Measurements from ENCODE around the gene KRR1. TPM values are rescaled to one million over a fixed set of nuclear protein-coding genes. Genes with fewer than 3 reads are reported as not detected.

KRR1 gene
- polyA plus RNA-seq, 1 of the 3 experiments (the other 2 are of a cell fraction): 13.8 TPM

GRCh38 chr12:75539889-75540288, 28.5 kb upstream of the KRR1 start:
- no peaks in the 10 kb centered on the region; a peak in 1 of 4 replicates for H3K4me1 ChIP-seq (ENCODE audit: control insufficient read depth in 1 of 2, insufficient read depth in 2 of 2, low read depth in 1 of 2, low read length in 1 of 2)
- peaks cover 4% of the 10 kb centered on the region; the same call in 1 of the 2 replicates for H3K9me2 ChIP-seq
- no peaks in the 10 kb centered on the region for H3K27me3 ChIP-seq (ENCODE audit: insufficient read depth)
- ChIA-PET CTCF (interaction anchor here (2.6 kb wide), 1 partner anchor 13 kb away, joined by 7 read pairs; no protein-coding TSS in a partner anchor), POLR2A (no interaction called here)
- TF ChIP-seq IRF3 (IDR thresholded peaks at IDR 0.05; ENCODE audit: low read depth, low read length): no peak
- TF ChIP-seq EZH2phosphoT487 (IDR thresholded peaks at IDR 0.05; ENCODE audit: borderline replicate concordance, low read depth): no peak
- TF ChIP-seq EP300 (IDR thresholded peaks at IDR 0.05; ENCODE audit: borderline replicate concordance in 1 of 2, low read depth in 1 of 2, low read length in 1 of 2): no peak
- TF ChIP-seq REST (IDR thresholded peaks at IDR 0.05; ENCODE audit: low read depth, low read length): no peak
- no peak for TF ChIP-seq USF1 (IDR thresholded peaks at IDR 0.05; ENCODE audit: borderline replicate concordance, low read depth)
- no peak for TF ChIP-seq CHD2 (IDR thresholded peaks at IDR 0.05; ENCODE audit: low read length, partially characterized antibody)
- TF ChIP-seq CTCF (IDR thresholded peaks at IDR 0.05): no peak
- no peak for TF ChIP-seq MAX (IDR thresholded peaks at IDR 0.05; ENCODE audit: low read depth)
- TF ChIP-seq RCOR1 (IDR thresholded peaks at IDR 0.05; ENCODE audit: low read length): no peak
- no peak for TF ChIP-seq FOXJ3 (CRISPR knock-in tag; IDR thresholded peaks at IDR 0.05)
- TF ChIP-seq USF2 (IDR thresholded peaks at IDR 0.05; ENCODE audit: borderline replicate concordance, low read depth, low read length): no peak
- TF ChIP-seq RAD21 (IDR thresholded peaks at IDR 0.05; ENCODE audit: low read length): no peak
- no peak for TF ChIP-seq RFX5 (IDR thresholded peaks at IDR 0.05; ENCODE audit: low read length)
- H3K4me2 ChIP-seq: no peak overlapping the region
- no peak overlapping the region for H3K27ac ChIP-seq (ENCODE audit: low read depth in 2 of 2, low read length in 1 of 2)
- no peak overlapping the region for H3K4me3 ChIP-seq (ENCODE audit: low read depth in 2 of 2, low read length in 1 of 2)
- no peak overlapping the region for H2AFZ ChIP-seq (ENCODE audit: low read depth)
- no peaks in the 10 kb centered on the region for H3K36me3 ChIP-seq (replicated peaks in 1 of 2; ENCODE audit: control insufficient read depth in 1 of 2, insufficient read depth in 2 of 2, low read length in 1 of 2)
- no peaks in the 10 kb centered on the region for H3K79me2 ChIP-seq (ENCODE audit: insufficient read depth)
- no peak for DNase-seq
- no peaks in the 10 kb centered on the region for H3F3A ChIP-seq (replicated peaks; ENCODE audit: insufficient read depth)
- H3K9me3 ChIP-seq: no peaks in the 10 kb centered on the region
- no peaks in the 10 kb centered on the region for H4K20me1 ChIP-seq (ENCODE audit: insufficient read depth)
- H3K9ac ChIP-seq: no peak overlapping the region
- WGBS (ENCODE audit: low lambda C conversion rate): 53% methylated on average over 2 of the region's 2 CpGs

Measured in SK-N-SH (cell line).